K562 (cell line): ENCODE results near the gene MLN.

Experiments
- CTCF ChIP-seq, 3 experiments: IDR thresholded peaks in 2 of 3; conservative IDR thresholded peaks in 1 of 3; 2 replicates each; pipeline ENCODE4 v1.5.1; 2011 to 2012; ENCODE audit warnings: low read length in 3 of 3, mild to moderate bottlenecking in 3 of 3, control low read depth in 2 of 3, improper control_type of control experiment in 1 of 3, inconsistent platforms in 1 of 3, low read depth in 1 of 3, mixed read lengths in 1 of 3, moderate library complexity in 1 of 3; ENCODE audit not compliant: insufficient read depth in 2 of 3
- EGR1 ChIP-seq: fragments of 450-650 bp; conservative IDR thresholded peaks from 2 replicates; pipeline ENCODE4 v1.6.1; 2017; ENCODE audit warnings: mild to moderate bottlenecking
- ELK1 ChIP-seq: sonication (generic); formaldehyde crosslinking; IDR thresholded peaks from 2 replicates; pipeline ENCODE4 v1.8.1; 2022; ENCODE audit warnings: missing genetic modification reagents
- MNT ChIP-seq, 2 experiments: fragments of 450-650 bp; conservative IDR thresholded peaks; 2 replicates each; pipeline ENCODE4 v1.6.1; 2017; ENCODE audit warnings: mild to moderate bottlenecking in 2 of 2, moderate library complexity in 2 of 2
- MYBL2 ChIP-seq, 2 experiments: fragments of 450-650 bp in 1 of 2; sonication (generic) in 1 of 2; formaldehyde crosslinking in 1 of 2; IDR thresholded peaks; 2 replicates each; pipeline versions ENCODE4 v1.6.1 to v1.8.1; 2017 to 2022; ENCODE audit warnings: borderline replicate concordance in 1 of 2, inconsistent platforms in 1 of 2, low read depth in 1 of 2, mild to moderate bottlenecking in 1 of 2, missing genetic modification reagents in 1 of 2, moderate library complexity in 1 of 2
- POLR2A ChIP-seq: fragments of 450-650 bp; conservative IDR thresholded peaks from 2 replicates; pipeline ENCODE4 v1.6.1; 2016
- POLR2AphosphoS5 ChIP-seq: IDR thresholded peaks from 2 replicates; pipeline ENCODE4 v1.6.1; 2011; ENCODE audit warnings: mild to moderate bottlenecking, low read depth, low read length, moderate library complexity; ENCODE audit not compliant: control insufficient read depth, insufficient read depth
- PYGO2 ChIP-seq: fragments of 450-650 bp; IDR thresholded peaks from 2 replicates; pipeline ENCODE4 v1.6.1; 2016; ENCODE audit warnings: mild to moderate bottlenecking, missing genetic modification characterization, moderate library complexity, missing compliant biosample characterization
- RBM34 ChIP-seq: fragments of 200-400 bp; formaldehyde crosslinking; IDR thresholded peaks from 2 replicates; pipeline ENCODE4 v1.6.1; 2018; ENCODE audit warnings: low read length, borderline replicate concordance; ENCODE audit not compliant: insufficient read depth
- SPI1 ChIP-seq: IDR thresholded peaks from 2 replicates; pipeline ENCODE4 v1.6.1; 2011; ENCODE audit warnings: low read depth, low read length, control low read depth, borderline replicate concordance
- ZNF232 ChIP-seq: sonication (generic); formaldehyde crosslinking; IDR thresholded peaks from 2 replicates; pipeline ENCODE4 v1.8.0; 2022; ENCODE audit warnings: mild to moderate bottlenecking, missing genetic modification reagents
- TF ChIP-seq, protein P1 (sequence below): conservative IDR thresholded peaks from 2 replicates; pipeline ENCODE4 v1.6.1; 2011; ENCODE audit warnings: low read depth, mild to moderate bottlenecking, low read length; ENCODE audit not compliant: control insufficient read depth

GRCh38 chr6:33824461-33825154 is 20.8 kb upstream of the MLN start:
- no peak for TF ChIP-seq EGR1
- no peak for TF ChIP-seq MYBL2 (IDR thresholded peaks at IDR 0.05; ENCODE audit: low read depth)
- TF ChIP-seq MYBL2 (CRISPR knock-in tag; IDR thresholded peaks at IDR 0.05; ENCODE audit: borderline replicate concordance), result no peak
- TF ChIP-seq POLR2A, result no peak
- no peak for TF ChIP-seq ELK1
- TF ChIP-seq POLR2AphosphoS5, result no peak
- TF ChIP-seq MNT (conservative IDR thresholded peaks at IDR 0.05), result no peak
- TF ChIP-seq CTCF (IDR thresholded peaks at IDR 0.05 in 2 of 3, conservative IDR thresholded peaks at IDR 0.05 in 1 of 3; ENCODE audit: insufficient read depth in 2 of 3, low read depth in 1 of 3, low read length in 3 of 3), result no peak
- no peak for TF ChIP-seq RBM34
- TF ChIP-seq SPI1, result peak; percentile 68
- TF ChIP-seq, protein P1, sequence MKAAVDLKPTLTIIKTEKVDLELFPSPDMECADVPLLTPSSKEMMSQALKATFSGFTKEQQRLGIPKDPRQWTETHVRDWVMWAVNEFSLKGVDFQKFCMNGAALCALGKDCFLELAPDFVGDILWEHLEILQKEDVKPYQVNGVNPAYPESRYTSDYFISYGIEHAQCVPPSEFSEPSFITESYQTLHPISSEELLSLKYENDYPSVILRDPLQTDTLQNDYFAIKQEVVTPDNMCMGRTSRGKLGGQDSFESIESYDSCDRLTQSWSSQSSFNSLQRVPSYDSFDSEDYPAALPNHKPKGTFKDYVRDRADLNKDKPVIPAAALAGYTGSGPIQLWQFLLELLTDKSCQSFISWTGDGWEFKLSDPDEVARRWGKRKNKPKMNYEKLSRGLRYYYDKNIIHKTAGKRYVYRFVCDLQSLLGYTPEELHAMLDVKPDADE, result no peak
- no peak for TF ChIP-seq PYGO2 (tag)
- TF ChIP-seq ZNF232 (CRISPR knock-in tag), result no peak
